RWPE1 (cell line): ENCODE data around the gene CAMTA2.
A peak's percentile ranks its signal among the peaks of the same experiment; 100 is the strongest.

ENCODE experiments used
- CTCF ChIA-PET: fragments of 350-600 bp; sonication (Branson Sonifier 250); formaldehyde crosslinking; extraction: SDS; loops from one replicate; lab custom pipeline; 2021; lab: Yijun Ruan, JAX
- POLR2A ChIA-PET: fragments of 400-600 bp; formaldehyde crosslinking; extraction: SDS; loops from one replicate; lab custom pipeline; 2020; ENCODE audit warnings: antibody characterized with exemption; ENCODE audit not compliant: low non-redundant PET; lab: Yijun Ruan, JAX
- DNase-seq: peaks from one replicate; pipeline ENCODE4 v3.0.0; 2012; ENCODE audit warnings: low spot score
- H3K27ac ChIP-seq: fragments of 450-650 bp; 2 replicates; pipeline ENCODE4 v1.5.1; 2017
- CTCF ChIP-seq: fragments of 450-650 bp; conservative IDR thresholded peaks from 2 replicates; pipeline ENCODE4 v1.5.1; 2017; ENCODE audit warnings: low read depth, mild to moderate bottlenecking

The CAMTA2 gene

DNA sequence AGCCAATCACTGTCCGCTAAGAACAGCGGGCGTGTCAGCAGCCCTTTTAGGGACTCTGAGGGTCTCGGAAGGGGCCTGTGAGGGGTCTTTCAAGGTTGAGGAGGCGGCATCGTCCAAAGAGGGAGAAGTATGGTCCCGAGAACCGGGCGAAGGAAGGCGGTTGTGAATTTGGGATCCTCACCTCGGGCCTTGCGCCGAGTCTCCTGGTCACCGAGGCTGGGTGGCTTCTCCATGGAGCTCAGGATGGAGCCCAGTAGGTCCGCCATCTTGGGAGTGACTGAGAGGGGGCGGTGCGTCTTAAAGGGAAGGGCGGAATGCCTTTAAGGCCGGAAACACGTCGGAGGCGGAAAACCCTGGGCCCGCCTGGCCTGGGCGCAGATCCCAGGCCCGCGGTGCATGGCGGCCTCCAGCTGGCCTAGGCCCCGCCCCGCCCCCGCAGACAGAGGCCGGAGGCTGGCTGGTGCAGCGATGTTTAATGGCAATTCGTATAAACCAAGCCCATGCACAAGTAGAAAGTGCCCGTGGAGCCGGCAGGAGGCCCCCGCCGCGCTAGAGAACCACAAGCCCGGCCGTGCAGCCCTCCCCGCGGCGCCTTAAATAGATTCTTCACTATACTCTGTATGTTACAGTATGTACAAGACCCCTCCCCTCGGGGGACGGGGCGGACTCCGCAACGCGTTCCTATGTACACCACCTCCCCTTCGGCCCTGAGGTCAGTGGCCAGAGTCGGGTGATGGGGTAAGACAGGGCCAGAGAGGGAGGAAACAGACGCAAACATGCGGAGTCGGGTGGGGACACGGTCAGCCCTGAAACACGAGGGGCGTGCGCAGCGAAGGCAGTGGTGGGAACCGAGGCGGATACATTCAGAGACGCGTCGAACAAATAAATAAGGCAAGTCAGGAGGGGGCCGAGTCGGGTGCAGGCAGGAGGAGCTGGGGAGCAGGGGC is 19.7 kb downstream of the CAMTA2 start, which contains the start of gene SPAG7:
SPAG7 (minus strand) TSS at position 279 of the 947 bp plus-strand sequence; CDS start at position 266, 13 bp downstream.
- POLR2A ChIA-PET, result interaction anchor here (0.7 to 2.0 kb wide), 6 partner anchors 17 to 58 kb away, joined by 3 to 10 read pairs (median 6); partner anchors contain the start of genes CAMTA2, ENO3, INCA1 and KIF1C
- TF ChIP-seq CTCF, result no peak
- DNase-seq, result peak; percentile 95
- CTCF ChIA-PET, result interaction anchor here (0.6 to 1.4 kb wide), 4 partner anchors 12 to 258 kb away, joined by 3 to 5 read pairs (median 3); no protein-coding TSS in a partner anchor
- H3K27ac ChIP-seq, result peak within 1 kb of the TSS; percentile 98

- peak overlapping the region; percentile 98 for H3K27ac ChIP-seq
- TF ChIP-seq CTCF, result no peak
- peak; percentile 99 for DNase-seq
- ChIA-PET CTCF (interaction anchor here (0.6 kb wide), 1 partner anchor 257 kb away, joined by 3 read pairs; no protein-coding TSS in a partner anchor), POLR2A (interaction anchor here (0.5 to 1.9 kb wide), 7 partner anchors 11 to 133 kb away, joined by 3 to 10 read pairs (median 3); partner anchors contain the start of genes ENO3, INCA1, KIF1C and RNF167)
Observed at GRCh38 chr17:4966844-4967538, 20.5 kb downstream of the CAMTA2 start.

GRCh38 chr17:4965311-4965986 is 22.0 kb downstream of the CAMTA2 start:
- ChIA-PET POLR2A (interaction anchor here (0.6 to 1.9 kb wide), 3 partner anchors 12 to 56 kb away, joined by 3 to 6 read pairs (median 4); no protein-coding TSS in a partner anchor), CTCF (interaction anchor here (0.6 kb wide), 1 partner anchor 34 kb away, joined by 5 read pairs; no protein-coding TSS in a partner anchor)
- DNase-seq, result no peak
- peak overlapping the region; percentile 98 for H3K27ac ChIP-seq
- no peak for TF ChIP-seq CTCF

DNA sequence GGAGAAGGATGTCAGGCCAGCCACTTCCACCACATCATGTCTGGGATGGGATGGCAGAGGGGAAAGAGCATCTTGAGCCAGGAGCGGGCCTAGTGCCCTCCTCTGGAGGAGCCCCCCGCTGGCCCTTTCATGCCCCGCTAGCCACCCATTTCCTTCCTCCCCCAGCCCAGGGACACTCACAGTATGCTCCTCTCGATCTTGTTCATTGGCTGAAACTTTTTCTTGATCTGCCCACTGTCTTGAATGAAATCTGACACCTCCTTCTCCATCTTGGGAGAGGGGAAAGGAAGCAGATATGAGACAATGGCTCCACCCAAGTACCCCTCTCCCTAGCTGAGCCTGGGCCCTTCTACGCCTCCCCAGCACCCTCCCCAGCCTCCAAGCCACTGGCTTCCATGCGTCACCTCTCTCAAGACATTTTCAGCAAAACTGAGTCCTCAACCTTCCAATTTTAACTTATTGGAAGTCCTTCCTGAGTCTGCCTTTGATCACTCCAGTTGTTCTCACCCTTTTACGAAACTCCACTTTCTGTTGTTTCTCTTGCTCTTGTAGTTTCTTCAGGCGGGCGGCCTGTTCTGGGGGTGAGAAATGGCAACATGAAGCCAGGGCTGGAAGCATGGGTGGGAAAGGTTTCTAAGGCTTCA is 27.1 kb downstream of the CAMTA2 start:
- DNase-seq, result no peak
- CTCF ChIA-PET, result no interaction called here
- TF ChIP-seq CTCF, result no peak
- peak overlapping the region; percentile 41 for H3K27ac ChIP-seq
- POLR2A ChIA-PET, result no interaction called here

DNA sequence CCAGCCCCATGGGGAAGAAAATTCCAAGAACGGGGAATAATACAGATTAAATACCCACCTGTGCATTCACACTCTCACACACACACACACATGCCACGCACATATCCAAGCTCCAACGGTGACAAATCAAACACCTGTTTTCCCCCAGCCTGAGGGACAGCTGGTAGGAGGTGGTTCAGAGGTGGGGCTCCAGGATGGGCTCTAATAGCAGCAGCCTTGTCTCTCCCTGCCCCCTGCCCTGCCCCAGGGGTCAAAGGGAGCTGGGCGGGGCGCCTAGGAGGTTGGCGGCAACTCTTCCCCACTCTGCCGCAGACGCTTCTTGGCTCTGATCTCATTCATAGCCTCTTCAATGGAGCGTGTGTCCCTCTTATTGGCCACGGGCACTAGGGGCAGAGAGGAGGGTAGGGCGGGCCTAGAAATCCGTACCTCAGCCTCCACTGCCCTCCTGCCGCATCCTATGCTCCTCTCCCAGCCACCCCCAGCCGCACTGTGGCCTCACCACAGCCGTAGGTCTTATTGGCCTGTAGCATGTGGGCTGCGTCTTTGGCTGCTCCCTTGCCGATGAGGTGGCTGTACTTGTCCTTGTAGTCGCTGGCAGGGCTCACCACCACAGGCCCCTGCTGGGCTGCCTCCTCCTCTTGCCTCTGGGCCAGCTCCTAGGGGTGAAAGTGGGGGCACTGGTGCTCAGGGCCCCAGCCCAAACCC is 28.1 kb downstream of the CAMTA2 start:
- TF ChIP-seq CTCF, result no peak
- ChIA-PET CTCF (no interaction called here), POLR2A (no interaction called here)
- no peak for DNase-seq
- peak overlapping the region; percentile 35 for H3K27ac ChIP-seq
